Measurements from ENCODE around the gene ETV6.

- TF ChIP-seq POLR2A (IDR thresholded peaks at IDR 0.05; ENCODE audit: low read length) (no peak), GATA1 (IDR thresholded peaks at IDR 0.05; ENCODE audit: low read depth, low read length) (no peak)
Observed at GRCh38 chr12:11649413-11650285, at the start of gene ETV6.

Data from erythroblast (primary cell).